ENCODE results near the gene PDE12. TPM values are rescaled to one million over a fixed set of nuclear protein-coding genes. Genes with fewer than 3 reads are reported as not detected.
A peak's percentile ranks its signal among the peaks of the same experiment; 100 is the strongest.
"Not testable (repeated sequence)": the region's sequence is repeated elsewhere in the genome, so short reads cannot be mapped to it uniquely, and the experiment has no call there.

Gene PDE12
- polyA plus RNA-seq, 4 donors: 12.8 to 14.5 (median 13.6) TPM

DNA sequence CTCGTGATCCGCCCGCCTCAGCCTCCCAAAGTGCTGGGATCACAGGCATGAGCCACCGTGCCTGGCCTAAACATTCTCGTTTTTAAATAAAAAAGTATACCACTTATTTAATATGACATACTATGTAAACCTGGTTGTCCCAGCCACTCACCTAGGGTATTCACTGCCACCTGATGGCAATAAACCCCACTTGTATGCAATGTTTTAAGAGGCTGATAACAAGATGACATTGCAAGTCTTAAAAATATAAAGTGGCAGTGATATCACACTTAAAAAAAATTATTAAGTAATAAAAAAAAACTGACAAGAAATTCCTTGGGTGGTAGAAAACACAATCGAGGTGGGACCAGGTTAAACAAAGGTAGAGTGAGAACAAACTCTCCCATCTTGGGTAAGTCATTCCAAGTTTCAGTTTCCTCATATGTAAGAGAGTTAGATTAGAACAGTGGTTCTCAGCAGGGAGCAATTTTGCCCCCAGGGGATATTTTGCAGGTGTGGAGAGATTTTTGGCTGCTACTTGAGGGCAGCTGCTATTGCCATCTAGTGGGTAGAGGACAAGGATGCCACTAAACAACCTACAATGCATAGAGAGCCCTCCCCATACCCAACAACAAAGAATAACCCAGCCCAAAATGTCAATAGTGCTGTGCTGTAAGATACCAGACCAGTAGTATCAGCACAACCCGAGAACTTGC is 26.5 kb downstream of the PDE12 start:
- DNase-seq (ENCODE audit: low read depth in 4 of 4, low spot score in 3 of 4): no peak

DNA sequence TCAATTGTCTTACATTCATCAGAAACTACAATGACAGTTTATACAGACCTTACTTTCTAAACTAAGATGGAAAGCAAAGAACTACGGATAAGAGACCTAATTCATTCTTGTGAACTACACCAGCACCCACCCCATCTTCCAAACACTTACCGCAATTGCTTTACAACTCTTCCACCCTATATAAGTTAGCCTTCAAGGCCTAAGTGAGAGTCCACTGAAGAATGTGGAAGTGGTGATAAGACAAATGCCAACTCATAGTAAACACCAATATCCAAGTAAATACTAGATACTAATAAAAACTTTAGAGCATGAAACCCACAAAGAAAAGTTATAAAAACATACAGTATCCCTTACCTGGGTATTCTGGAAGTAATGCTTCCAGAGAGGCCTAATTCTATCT is 27.5 kb downstream of the PDE12 start:
- no peak for DNase-seq (ENCODE audit: low read depth in 4 of 4, low spot score in 3 of 4)

DNA sequence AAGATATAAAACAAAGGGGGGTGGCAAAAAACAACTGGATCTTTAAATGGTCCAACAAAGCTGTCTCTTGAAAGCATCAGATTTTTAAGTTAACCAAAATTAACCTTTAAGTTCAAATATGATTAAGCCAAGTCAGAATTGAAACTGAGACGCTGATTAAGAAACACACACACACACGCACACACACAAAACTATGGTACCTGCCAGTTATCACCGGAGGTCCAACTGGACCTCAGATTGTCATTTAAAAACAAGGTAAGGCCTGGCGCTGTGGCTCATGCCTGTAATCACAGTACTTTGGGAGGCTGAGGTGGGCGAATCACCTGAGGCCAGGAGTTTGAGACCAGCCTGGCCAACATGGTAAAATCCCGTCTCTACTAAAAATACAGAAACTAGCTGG is 30.7 kb downstream of the PDE12 start:
- no peak for DNase-seq (ENCODE audit: low read depth in 4 of 4, low spot score in 3 of 4)

DNA sequence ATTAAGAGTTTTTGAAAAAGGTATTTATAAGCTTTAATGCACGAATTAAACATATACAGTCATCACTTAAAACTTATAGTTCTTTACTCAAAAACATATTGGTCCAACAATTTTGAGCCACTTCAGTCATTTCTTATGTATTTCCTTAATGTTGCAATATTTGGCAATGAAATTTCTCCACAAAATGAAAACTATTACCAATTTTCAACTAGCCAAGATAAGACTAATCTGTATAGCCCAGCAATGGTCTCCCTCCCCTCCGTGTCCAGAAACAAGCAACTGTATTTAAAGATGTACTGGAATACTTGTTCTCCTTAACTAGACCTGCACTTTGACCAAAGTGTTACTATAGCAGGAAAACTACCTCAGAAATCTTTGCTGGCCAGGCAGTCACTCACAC is 31.8 kb downstream of the PDE12 start:
- no peak for DNase-seq (ENCODE audit: low read depth in 4 of 4, low spot score in 3 of 4)

DNA sequence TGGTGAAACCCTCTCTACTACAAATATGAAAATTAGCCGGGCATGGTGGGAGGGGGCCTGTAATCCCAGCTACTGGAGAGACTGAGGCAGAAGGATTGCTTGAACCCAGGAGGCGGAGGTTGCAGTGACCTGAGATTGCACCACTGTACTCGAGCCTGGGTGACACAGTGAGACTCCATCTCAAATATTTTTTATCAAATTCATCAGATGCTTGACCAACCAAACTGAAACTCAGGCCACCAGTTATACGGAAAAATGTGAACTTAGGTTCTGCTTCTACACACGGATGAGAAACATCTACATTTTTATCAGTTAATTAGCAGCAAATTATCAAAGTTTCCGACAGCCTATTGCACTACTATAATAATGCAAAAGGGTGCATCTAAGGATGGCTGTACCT is 36.2 kb downstream of the PDE12 start:
- no peak for DNase-seq (ENCODE audit: low read depth in 4 of 4, low spot score in 3 of 4)

DNA sequence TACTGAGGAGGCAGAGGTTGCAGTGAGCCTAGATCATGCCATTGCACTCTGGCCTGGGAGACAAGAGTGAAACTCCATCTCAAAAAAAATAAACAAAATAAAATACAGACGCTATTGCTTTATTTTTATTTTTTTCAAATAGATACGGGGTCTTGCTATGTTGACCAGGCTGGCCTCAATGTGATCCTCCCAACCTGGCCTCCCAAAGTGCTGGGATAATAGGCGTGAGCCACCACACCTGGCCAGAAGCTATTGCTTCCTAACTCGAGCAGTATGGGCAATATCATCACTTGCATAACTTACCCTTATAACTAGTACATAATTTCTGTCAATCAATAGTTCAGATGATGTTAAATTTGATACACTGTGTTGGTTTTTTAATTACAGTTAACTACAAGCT is 38.1 kb downstream of the PDE12 start:
- DNase-seq (ENCODE audit: low read depth in 4 of 4, low spot score in 3 of 4): no peak

DNA sequence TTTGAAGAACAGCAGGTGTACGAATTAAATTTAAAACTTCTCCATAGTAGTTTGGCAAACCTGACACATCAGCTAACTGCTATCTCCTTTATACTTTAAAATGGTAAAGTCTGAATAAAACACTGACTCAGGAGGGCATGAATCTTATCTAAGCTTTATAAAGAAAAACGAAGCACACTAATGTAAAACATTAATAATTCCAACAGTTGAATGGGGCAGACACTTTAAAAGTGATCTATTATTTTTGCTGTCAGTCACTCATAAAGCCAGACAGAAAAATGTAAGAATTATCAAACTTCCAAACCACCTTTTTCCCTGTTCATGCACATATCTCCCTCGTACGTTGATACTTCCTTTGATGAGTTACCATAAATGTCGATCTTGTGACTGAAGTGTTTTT is 38.5 kb downstream of the PDE12 start:
- no peak for DNase-seq (ENCODE audit: low read depth in 4 of 4, low spot score in 3 of 4)

DNA sequence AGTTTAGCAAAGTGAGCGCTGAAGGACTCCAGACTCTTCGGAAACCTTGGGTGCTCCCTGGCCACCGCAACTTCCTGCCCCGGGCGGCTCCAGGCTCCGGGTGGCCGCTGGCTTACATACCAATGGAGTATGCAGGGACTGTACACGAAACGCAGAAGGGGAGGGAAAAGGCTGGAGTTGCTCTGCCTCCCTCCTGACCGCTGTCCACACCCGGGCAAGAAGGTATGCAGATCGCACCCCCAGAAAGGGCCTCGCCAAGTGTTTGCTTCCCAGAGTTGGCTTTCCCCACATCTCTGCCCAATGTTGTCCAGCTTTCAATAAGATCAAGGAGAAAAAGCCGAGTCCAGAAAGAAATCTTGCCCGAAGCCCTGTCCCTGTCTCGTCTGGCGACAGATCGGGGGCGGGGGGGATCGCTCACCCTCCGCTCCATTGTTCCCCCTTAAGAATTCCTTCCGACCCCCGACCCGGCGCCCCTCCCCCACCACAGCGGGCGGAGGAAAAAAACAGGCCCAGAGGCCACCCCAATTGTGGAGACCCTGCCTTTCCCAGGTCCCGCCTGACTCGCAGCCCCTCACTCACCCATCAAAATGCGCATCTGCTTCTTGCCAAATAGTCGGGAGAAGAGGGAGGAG is 40.5 kb downstream of the PDE12 start:
- DNase-seq (ENCODE audit: low read depth in 4 of 4, low spot score in 3 of 4): peak; percentile 43 to 59 (median 50)

DNA sequence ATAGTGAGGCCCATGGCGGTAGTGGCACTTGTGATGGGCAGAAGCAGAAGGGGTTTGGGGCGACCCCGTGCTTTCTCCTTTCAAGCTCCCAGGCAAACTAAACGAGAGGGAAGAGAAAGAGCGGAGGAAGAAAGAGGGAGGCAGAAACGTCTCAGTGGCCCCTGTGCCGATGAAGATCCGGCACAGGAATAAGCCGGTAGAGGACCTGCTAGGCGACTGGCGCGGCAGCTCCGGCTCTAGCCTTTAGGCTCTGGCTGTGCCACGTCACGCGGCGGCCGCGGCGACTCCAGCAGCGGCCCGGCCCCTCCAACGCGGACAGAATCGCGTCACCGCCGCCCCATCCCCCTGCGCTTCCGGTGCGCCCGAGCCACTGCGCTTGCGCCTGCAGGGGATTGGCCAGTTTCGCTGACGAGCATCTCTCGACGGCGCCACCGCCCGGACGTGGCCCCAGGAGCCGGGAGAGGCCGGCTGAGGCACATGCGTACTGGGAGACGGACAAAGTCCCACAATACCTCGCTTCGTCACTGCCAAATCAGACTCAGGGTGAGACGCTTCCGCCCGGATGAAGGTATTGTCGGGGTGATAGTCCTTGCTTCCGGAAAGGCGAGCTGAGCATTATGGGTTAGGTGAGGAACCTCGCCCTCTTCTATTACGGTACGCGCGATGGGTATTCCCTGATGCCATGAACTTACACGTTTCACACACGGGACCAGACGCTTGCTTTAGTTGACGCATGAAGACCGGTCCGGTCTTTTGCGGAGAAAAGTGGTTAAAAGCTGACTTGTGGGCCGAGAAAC is 41.3 kb downstream of the PDE12 start, which contains the start of gene ARF4:
TSS of gene ARF4 (minus strand) at position 218 of the 797 bp plus-strand sequence. CDS start at position 14, 204 bp downstream.
- peak; percentile 97 to 98 (median 98) for DNase-seq (ENCODE audit: low read depth in 4 of 4, low spot score in 3 of 4)

DNA sequence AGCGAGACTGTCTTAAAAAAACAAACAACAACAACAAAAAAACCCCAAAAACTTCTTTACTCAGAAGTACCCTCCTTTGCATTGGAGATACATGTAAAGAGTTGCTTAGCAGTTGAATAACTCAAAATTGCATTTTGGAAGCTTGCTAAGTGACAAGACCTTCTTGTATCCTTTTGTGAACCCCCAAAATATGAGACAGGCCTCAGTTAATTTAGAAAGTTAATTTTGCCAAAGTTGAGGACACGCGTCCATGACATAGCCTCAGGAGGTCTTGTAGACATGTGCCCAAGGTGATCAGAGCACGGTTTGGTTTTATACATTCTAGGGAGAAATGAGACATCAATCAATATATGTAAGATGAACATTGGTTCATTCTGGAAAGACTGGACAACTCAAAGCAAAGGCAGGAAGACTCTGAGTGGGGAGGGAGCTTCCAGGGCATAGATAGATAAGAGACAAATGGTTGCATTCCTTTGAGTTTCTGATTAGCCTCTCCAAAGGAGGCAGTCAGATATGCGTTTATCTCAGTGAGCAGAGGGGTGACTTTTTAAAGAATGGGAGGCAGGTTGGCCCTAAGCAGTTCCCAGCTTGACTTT is 42.8 kb downstream of the PDE12 start:
- no peak for DNase-seq (ENCODE audit: low read depth in 4 of 4, low spot score in 3 of 4)

DNA sequence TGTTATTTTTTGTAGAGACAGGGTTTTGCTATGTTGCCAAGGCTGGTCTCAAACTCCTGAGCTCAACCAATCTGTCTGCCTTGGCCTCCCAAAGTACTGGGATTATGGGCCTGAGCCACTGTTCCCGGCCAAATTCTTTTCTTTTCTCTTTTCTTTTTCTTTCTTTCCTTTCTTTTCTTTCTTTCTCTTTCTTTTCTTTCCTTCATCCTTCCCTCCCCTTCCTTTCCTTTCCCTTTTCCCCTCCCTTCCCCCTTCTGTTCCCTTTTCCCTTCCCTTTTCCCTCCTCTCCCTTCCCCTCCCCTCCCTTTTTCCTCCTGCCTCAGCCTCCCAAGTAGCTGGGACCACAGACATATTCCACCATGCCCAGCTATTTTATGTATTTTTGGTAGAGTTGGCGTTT is 44.1 kb downstream of the PDE12 start:
- DNase-seq (ENCODE audit: low read depth in 4 of 4, low spot score in 3 of 4): no peak

DNA sequence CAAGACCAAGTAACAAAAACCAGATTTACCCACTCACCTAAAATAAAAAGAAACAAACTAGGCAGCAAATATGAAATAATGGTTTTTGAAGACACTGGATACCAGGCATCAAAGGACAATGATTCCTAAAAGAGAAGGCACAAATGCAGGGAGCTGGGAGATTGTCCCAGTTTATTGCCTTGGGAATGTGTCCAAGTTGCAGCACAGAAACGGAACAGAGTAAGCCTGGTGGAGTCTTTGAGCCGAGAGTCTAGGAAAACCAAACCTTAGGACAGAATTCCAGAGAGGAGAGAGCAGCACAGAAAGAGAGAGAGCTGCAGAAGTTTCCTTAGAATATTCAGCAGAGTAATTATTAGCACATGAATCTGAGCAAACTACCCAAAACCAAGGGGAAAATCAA is 48.9 kb downstream of the PDE12 start:
- no peak for DNase-seq (ENCODE audit: low read depth in 4 of 4, low spot score in 3 of 4)

DNA sequence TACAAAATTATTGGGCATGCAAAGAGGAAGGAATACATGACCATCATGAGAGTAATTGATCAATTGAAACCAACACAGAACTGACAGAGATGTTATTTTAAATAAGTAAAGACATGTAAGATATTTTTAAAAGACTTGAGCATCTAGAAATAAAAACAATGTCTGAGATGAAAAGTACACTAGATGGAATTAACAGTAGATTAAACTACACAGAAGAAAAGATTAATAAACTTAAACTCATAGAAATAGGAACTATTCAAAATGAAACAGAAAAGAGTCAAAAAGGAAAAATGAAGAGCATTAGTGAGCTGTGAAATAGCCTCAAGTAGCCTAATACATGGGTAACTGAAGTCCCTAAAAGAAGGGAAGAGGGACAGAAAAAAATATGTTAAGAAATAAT is 49.6 kb downstream of the PDE12 start:
- DNase-seq (ENCODE audit: low read depth in 4 of 4, low spot score in 3 of 4): no peak

DNA sequence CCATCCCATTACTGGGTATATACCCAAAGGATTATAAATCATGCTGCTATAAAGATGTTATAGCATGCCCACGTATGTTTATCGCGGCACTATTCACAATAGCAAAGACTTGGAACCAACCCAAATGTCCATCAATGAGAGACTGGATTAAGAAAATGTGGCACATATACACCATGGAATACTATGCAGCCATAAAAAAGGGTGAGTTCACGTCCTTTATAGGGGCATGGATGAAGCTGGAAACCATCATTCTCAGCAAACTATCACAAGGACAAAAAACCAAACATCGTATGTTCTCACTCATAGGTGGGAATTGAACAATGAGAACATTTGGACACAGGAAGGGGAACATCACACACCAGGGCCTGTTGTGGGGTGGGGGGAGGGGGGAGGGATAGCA is 55.8 kb downstream of the PDE12 start:
- not testable (repeated sequence) for DNase-seq (ENCODE audit: low read depth in 4 of 4, low spot score in 3 of 4)

DNA sequence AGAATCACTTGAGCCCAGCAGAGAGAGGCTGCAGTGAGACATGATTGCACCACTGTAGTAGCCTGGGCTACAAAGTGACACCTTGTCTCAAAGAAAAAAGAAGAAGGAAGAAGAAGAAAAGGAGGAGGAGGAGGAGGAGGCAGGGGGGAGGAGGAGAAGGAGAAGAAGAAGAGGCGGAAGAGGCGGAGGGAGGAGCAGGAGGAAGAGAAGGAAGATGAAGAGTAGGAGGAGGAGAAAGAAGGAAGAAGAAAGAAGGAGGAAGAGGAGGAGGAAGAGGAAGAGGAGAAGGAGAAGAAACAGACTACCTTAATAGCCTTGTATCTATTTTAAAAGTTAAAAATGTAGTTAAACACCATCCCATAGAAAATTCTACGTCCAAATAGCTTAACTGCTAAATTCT is 60.2 kb downstream of the PDE12 start:
- no peak for DNase-seq (ENCODE audit: low read depth in 4 of 4, low spot score in 3 of 4)

Other genes with a start within 250 kb of the PDE12 start
- 1 to 10 TPM in 3 of 4 donors, under 1 TPM in 1; 0.90 to 1.1 (median 1.1) TPM for gene DNAH12, start 11.9 kb upstream of the PDE12 start, polyA plus RNA-seq (ENCODE audit: insufficient read length in 4 of 4)
- 100 to 1,000 TPM; 237 to 275 (median 270) TPM for gene ARF4, start 41.1 kb downstream of the PDE12 start, polyA plus RNA-seq (ENCODE audit: insufficient read length in 4 of 4)
- gene DENND6A, start 136.8 kb downstream of the PDE12 start, polyA plus RNA-seq (ENCODE audit: insufficient read length in 4 of 4): 10 to 100 TPM; 21.0 to 37.0 (median 26.9) TPM
- gene SLMAP, start 200.0 kb downstream of the PDE12 start, polyA plus RNA-seq (ENCODE audit: insufficient read length in 4 of 4): 10 to 100 TPM; 42.4 to 51.2 (median 46.1) TPM